K562 (cell line): ENCODE measurements around the gene LCMT2. TPM values are rescaled to one million over a fixed set of nuclear protein-coding genes. Genes with fewer than 3 reads are reported as not detected.

ENCODE experiments used
- ATAC-seq: fragments of 200-7000 bp; cut with Tn5 transposase; 3 replicates; pipeline ENCODE4 v1.9.1; 2020; ENCODE audit warnings: moderate library complexity
- BruUV-seq: library from RNA; stranded (reverse); fragments of 400-500 nt; replicated peaks from 2 replicates; lab custom pipeline; 2021; lab: Mats Ljungman, UMichigan
- CTCF ChIA-PET: fragments of 300-600 bp; formaldehyde crosslinking; extraction: SDS; loops from one replicate; lab custom pipeline; 2021; ENCODE audit warnings: low intra/inter-chr PET ratio; lab: Yijun Ruan, JAX
- POLR2A ChIA-PET: fragments of 300-600, 350-650 bp; sonication (Branson Sonifier 250); formaldehyde crosslinking; extraction: SDS; loops from one replicate; lab custom pipeline; 2021; ENCODE audit warnings: antibody characterized with exemption, inconsistent platforms; lab: Yijun Ruan, JAX
- DNase-seq, 4 experiments: peaks; one replicate each; pipeline versions ENCODE4 v3.0.0 to v3.0.0-alpha.2; 2011 to 2018; ENCODE audit warnings: low spot score in 3 of 4, mixed read lengths in 3 of 4; ENCODE audit errors: extremely low read depth in 1 of 4
- FAIRE-seq: peaks from 2 replicates; lab custom pipeline; 2011; peaks lifted over from hg19 to GRCh38; lab: Jason Lieb, UNC
- H2AFZ ChIP-seq: 2 replicates; pipeline ENCODE4 v1.6.0; 2011; ENCODE audit warnings: low read depth, low read length, control low read depth, inconsistent platforms
- H3K27ac ChIP-seq: fragments of 200-600 bp; 3 replicates; pipeline ENCODE4 v1.8.0; 2011; ENCODE audit warnings: low read depth, mild to moderate bottlenecking, control low read depth, inconsistent platforms, low read length, moderate library complexity, mixed read lengths; ENCODE audit errors: extremely low read depth
- H3K27me3 ChIP-seq, 2 experiments: fragments of 300-600 bp in 1 of 2; 2 replicates in 1 of 2; 3 replicates in 1 of 2; pipeline versions ENCODE4 v1.6.0 to v1.8.0; 2011; ENCODE audit warnings: inconsistent platforms in 2 of 2, low read length in 2 of 2, mild to moderate bottlenecking in 1 of 2, mixed read lengths in 1 of 2, moderate library complexity in 1 of 2; ENCODE audit not compliant: control insufficient read depth in 2 of 2, insufficient read depth in 2 of 2
- H3K36me3 ChIP-seq: fragments of 300-600 bp; 3 replicates; pipeline ENCODE4 v1.8.0; 2011; ENCODE audit warnings: mild to moderate bottlenecking, low read length, inconsistent platforms; ENCODE audit not compliant: control insufficient read depth, insufficient read depth
- H3K4me1 ChIP-seq, 2 experiments: fragments of 200-600 bp in 1 of 2; replicated peaks in 1 of 2; 2 replicates in 1 of 2; 3 replicates in 1 of 2; pipeline versions ENCODE4 v1.5.1 to v1.8.0; 2011; ENCODE audit warnings: inconsistent platforms in 2 of 2, low read length in 2 of 2, mild to moderate bottlenecking in 1 of 2, mixed read lengths in 1 of 2, moderate library complexity in 1 of 2; ENCODE audit not compliant: control insufficient read depth in 2 of 2, insufficient read depth in 2 of 2
- H3K4me2 ChIP-seq: 2 replicates; pipeline ENCODE4 v1.6.1; 2011; ENCODE audit warnings: low read length, control low read depth, inconsistent platforms, mixed read lengths; ENCODE audit not compliant: insufficient read depth
- H3K4me3 ChIP-seq: fragments of 200-600 bp; sonication (generic), shearing (Covaris generic); 2 replicates; pipeline ENCODE4 v1.5.1; 2016; ENCODE audit warnings: control low read depth, inconsistent platforms
- H3K79me2 ChIP-seq: fragments of 200-600 bp; 3 replicates; pipeline ENCODE4 v1.8.0; 2011; ENCODE audit warnings: low read length, inconsistent platforms; ENCODE audit not compliant: control insufficient read depth, insufficient read depth
- H3K9ac ChIP-seq, 2 experiments: 2 replicates each; pipeline versions ENCODE4 v1.6.0 to v1.6.1; 2011; ENCODE audit warnings: low read depth in 2 of 2, low read length in 2 of 2, control low read depth in 1 of 2, inconsistent platforms in 1 of 2, mild to moderate bottlenecking in 1 of 2, mixed read lengths in 1 of 2; ENCODE audit not compliant: insufficient read depth in 1 of 2
- H3K9me1 ChIP-seq: one replicate; pipeline ENCODE4 v1.6.0; 2011; ENCODE audit warnings: inconsistent platforms, mild to moderate bottlenecking, low read length, moderate library complexity; ENCODE audit not compliant: control insufficient read depth, insufficient read depth
- H3K9me3 ChIP-seq: replicated peaks from 2 replicates; pipeline ENCODE4 v1.5.1; 2011; ENCODE audit warnings: low read depth, low read length, inconsistent platforms; ENCODE audit not compliant: control insufficient read depth, insufficient read depth
- H4K20me1 ChIP-seq: replicated peaks from 2 replicates; pipeline ENCODE4 v1.6.1; 2011; ENCODE audit warnings: low read length, inconsistent platforms, mixed read lengths; ENCODE audit not compliant: control insufficient read depth, insufficient read depth
- ARID1B ChIP-seq: fragments of 450-650 bp; IDR thresholded peaks from 2 replicates; pipeline ENCODE4 v1.6.1; 2016; ENCODE audit warnings: antibody characterized with exemption, mild to moderate bottlenecking, inconsistent platforms
- CBX1 ChIP-seq: sonication (generic); IDR thresholded peaks from 2 replicates; pipeline ENCODE4 v1.6.1; 2016; ENCODE audit warnings: antibody characterized with exemption, low read depth, mild to moderate bottlenecking
- CBX3 ChIP-seq, 2 experiments: IDR thresholded peaks; 1 replicate in 1 of 2; 2 replicates in 1 of 2; pipeline ENCODE4 v1.6.1; 2012; ENCODE audit warnings: inconsistent platforms in 2 of 2, low read length in 2 of 2, borderline replicate concordance in 1 of 2, control low read depth in 1 of 2
- CBX5 ChIP-seq: IDR thresholded peaks from 2 replicates; pipeline ENCODE4 v1.6.1; 2014; ENCODE audit warnings: low read depth, borderline replicate concordance
- KLF10 ChIP-seq: fragments of 250-450 bp; sonication (Bioruptor Pico); IDR thresholded peaks from 2 replicates; pipeline ENCODE4 v1.6.1; 2021; ENCODE audit warnings: matching md5 sums
- NFRKB ChIP-seq: fragments of 450-650 bp; IDR thresholded peaks from 2 replicates; pipeline ENCODE4 v1.6.1; 2016; ENCODE audit warnings: low read depth
- RBM25 ChIP-seq: fragments of 200-400 bp; formaldehyde crosslinking; IDR thresholded peaks from 2 replicates; pipeline ENCODE4 v1.6.1; 2018; ENCODE audit warnings: low read length, low read depth, moderate library complexity; ENCODE audit not compliant: severe bottlenecking
- TEAD4 ChIP-seq, 2 experiments: sonication (generic) in 1 of 2; formaldehyde crosslinking in 1 of 2; IDR thresholded peaks; 2 replicates each; pipeline versions ENCODE4 v1.6.1 to v1.8.0; 2012 to 2022; ENCODE audit warnings: borderline replicate concordance in 1 of 2, inconsistent platforms in 1 of 2, low read length in 1 of 2, mild to moderate bottlenecking in 1 of 2, missing genetic modification reagents in 1 of 2
- TRIM24 ChIP-seq, 2 experiments: fragments of 450-650 bp; IDR thresholded peaks; 2 replicates each; pipeline ENCODE4 v1.6.1; 2016
- TRIM28 ChIP-seq: fragments of 450-650 bp; IDR thresholded peaks from 2 replicates; pipeline ENCODE4 v1.6.1; 2017
- XRCC3 ChIP-seq: fragments of 450-650 bp; IDR thresholded peaks from 2 replicates; pipeline ENCODE4 v1.6.1; 2017; ENCODE audit warnings: mild to moderate bottlenecking, moderate library complexity
- ZNF316 ChIP-seq: fragments of 450-650 bp; IDR thresholded peaks from 2 replicates; pipeline ENCODE4 v1.6.1; 2016
- WGBS: fragments of 100-300 bp; shearing (Covaris generic); methylation state at CpG from one replicate; pipeline ENCODE4 v1.1.6; 2016; ENCODE audit warnings: low coverage, mixed read lengths; ENCODE audit not compliant: insufficient coverage; ENCODE audit errors: missing lambda C conversion rate; 5-methylcytosine and 5-hydroxymethylcytosine counted together
- in situ Hi-C: fragments of 300-500 bp; cut with MboI; formaldehyde crosslinking; loops from 4 replicates; pipeline ENCODE4 v1.15.0; 2018; ENCODE audit warnings: inconsistent platforms, mixed read lengths
- intact Hi-C: fragments of 100-400 bp; cut with micrococcal nuclease; formaldehyde crosslinking; loops from 2 replicates; pipeline ENCODE4 v1.14.2; 2022
- polyA plus RNA-seq, 8 experiments: library from polyadenylated mRNA; depleted of rRNA in 4 of 8; stranded (reverse) in 5 of 8; unstranded in 3 of 8; fragments of >200 nt; fragmentation: Nextera tagmentation in 2 of 8; fragmentation: Illumina TruSeq in 1 of 8; extraction: Ambion mirVana in 2 of 8; extraction: Trizol in 1 of 8; gene quantifications; 2 replicates each; pipeline versions ENCODE4 v1.2.1 to v1.2.3, GENCODE V29; 2011 to 2014; ENCODE audit warnings: inconsistent platforms in 1 of 8, missing spikeins in 1 of 8
- total RNA-seq, 7 experiments: library from RNA; depleted of rRNA in 6 of 7; stranded (reverse); fragments of >200 nt in 6 of 7; fragmentation: Illumina TruSeq in 2 of 7; extraction: Trizol in 2 of 7; gene quantifications; 2 replicates each; pipeline versions ENCODE4 v1.2.1 to v1.2.3, GENCODE V29; 2011 to 2021; ENCODE audit warnings: low replicate concordance in 1 of 7
- TF ChIP-seq, protein P1 (sequence below): fragments of 450-650 bp; IDR thresholded peaks from 2 replicates; pipeline ENCODE4 v1.7.1; 2018; ENCODE audit warnings: mild to moderate bottlenecking, low read depth; ENCODE audit not compliant: partially characterized antibody
- TF ChIP-seq, protein P2 (sequence below): fragments of 250-450 bp; sonication (Bioruptor Pico); IDR thresholded peaks from 2 replicates; pipeline ENCODE4 v1.5.1; 2021; ENCODE audit warnings: mild to moderate bottlenecking
- TF ChIP-seq, protein P3 (sequence below): fragments of 250-450 bp; sonication (Bioruptor Pico); IDR thresholded peaks from 2 replicates; pipeline ENCODE4 v1.4.0; 2020; ENCODE audit warnings: mild to moderate bottlenecking, moderate library complexity

The LCMT2 gene
- total and polyA plus RNA-seq, 9 of the 15 experiments (the other 6 are each of a cell fraction or from before 2014, with no cell fraction given): 2.5 to 22.3 (median 15.2) TPM

DNA sequence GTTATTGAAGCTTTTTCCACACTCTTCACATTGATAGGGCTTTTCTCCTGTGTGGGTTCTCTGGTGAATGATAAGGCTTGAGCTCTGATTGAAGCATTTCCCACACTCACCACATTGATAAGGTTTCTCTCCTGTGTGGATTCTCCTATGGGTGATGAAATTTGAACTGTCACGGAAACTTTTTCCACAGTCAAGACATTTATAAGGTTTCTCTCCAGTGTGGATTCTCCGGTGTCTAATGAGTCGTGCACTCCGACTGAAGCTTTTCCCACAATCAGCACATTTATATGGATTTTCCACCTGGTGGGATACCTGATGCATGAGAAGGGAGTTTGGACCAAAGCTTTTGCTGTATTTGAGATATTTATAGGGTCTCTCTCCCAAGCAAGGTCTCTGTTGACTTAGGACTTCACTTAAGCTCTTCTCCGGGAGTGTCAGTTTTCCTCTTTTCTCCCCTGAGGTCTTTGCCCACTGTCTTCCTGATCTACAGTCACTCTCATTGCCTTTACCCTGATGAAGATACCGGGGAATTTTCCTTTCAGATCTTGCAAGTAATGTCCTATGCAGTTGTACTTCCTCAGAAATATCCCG, 31.0 kb upstream of the LCMT2 start:
- no peak overlapping the region for H2AFZ ChIP-seq
- H3K27me3 ChIP-seq: no peaks in the 10 kb centered on the region
- ChIA-PET POLR2A (interaction anchor here (0.7 to 1.2 kb wide), 3 partner anchors 9 to 54 kb away, joined by 3 to 6 read pairs (median 3); partner anchors contain the start of genes TUBGCP4 and ZSCAN29), CTCF (no interaction called here)
- in situ Hi-C loops (no loop called here), intact Hi-C loops (no loop called here)
- BruUV-seq: TSS peak; percentile 19
- ATAC-seq (no peak), FAIRE-seq (no peak), DNase-seq (no peak)
- H3K27ac ChIP-seq: no peak overlapping the region
- peaks cover 8% of the 10 kb centered on the region; the same call in 1 of the 3 replicates for H3K79me2 ChIP-seq
- H3K9ac ChIP-seq: no peak overlapping the region
- H4K20me1 ChIP-seq: no peaks in the 10 kb centered on the region
- WGBS: 97% methylated on average over 7 of the region's 7 CpGs
- no peaks in the 10 kb centered on the region for H3K9me1 ChIP-seq
- no peak overlapping the region for H3K4me2 ChIP-seq
- H3K36me3 ChIP-seq: peaks cover 81% of the 10 kb centered on the region
- peaks cover 0 to 2% of the 10 kb centered on the region in 2 experiments; a peak in 1 of 5 replicates for H3K4me1 ChIP-seq
- H3K4me3 ChIP-seq: no peak overlapping the region
- H3K9me3 ChIP-seq: peaks cover 22% of the 10 kb centered on the region
- TF ChIP-seq ZNF316: peak; percentile 74
- TF ChIP-seq, protein P1, sequence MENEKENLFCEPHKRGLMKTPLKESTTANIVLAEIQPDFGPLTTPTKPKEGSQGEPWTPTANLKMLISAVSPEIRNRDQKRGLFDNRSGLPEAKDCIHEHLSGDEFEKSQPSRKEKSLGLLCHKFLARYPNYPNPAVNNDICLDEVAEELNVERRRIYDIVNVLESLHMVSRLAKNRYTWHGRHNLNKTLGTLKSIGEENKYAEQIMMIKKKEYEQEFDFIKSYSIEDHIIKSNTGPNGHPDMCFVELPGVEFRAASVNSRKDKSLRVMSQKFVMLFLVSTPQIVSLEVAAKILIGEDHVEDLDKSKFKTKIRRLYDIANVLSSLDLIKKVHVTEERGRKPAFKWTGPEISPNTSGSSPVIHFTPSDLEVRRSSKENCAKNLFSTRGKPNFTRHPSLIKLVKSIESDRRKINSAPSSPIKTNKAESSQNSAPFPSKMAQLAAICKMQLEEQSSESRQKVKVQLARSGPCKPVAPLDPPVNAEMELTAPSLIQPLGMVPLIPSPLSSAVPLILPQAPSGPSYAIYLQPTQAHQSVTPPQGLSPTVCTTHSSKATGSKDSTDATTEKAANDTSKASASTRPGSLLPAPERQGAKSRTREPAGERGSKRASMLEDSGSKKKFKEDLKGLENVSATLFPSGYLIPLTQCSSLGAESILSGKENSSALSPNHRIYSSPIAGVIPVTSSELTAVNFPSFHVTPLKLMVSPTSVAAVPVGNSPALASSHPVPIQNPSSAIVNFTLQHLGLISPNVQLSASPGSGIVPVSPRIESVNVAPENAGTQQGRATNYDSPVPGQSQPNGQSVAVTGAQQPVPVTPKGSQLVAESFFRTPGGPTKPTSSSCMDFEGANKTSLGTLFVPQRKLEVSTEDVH: no peak
- TF ChIP-seq TRIM28: peak; percentile 98
- TF ChIP-seq RBM25: peak; percentile 70
- TF ChIP-seq XRCC3: peak; percentile 91
- TF ChIP-seq, protein P2, sequence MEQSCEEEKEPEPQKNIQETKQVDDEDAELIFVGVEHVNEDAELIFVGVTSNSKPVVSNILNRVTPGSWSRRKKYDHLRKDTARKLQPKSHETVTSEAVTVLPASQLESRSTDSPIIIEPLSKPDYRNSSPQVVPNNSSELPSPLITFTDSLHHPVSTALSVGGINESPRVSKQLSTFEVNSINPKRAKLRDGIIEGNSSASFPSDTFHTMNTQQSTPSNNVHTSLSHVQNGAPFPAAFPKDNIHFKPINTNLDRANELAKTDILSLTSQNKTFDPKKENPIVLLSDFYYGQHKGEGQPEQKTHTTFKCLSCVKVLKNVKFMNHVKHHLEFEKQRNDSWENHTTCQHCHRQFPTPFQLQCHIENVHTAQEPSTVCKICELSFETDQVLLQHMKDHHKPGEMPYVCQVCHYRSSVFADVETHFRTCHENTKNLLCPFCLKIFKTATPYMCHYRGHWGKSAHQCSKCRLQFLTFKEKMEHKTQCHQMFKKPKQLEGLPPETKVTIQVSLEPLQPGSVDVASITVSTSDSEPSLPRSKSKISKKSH: peak; percentile 83
- peak; percentile 26; the same call in 1 of the 2 replicates for TF ChIP-seq CBX5
- TF ChIP-seq CBX1: peak; percentile 61; the same call in 1 of the 2 replicates
- TF ChIP-seq, protein P3, sequence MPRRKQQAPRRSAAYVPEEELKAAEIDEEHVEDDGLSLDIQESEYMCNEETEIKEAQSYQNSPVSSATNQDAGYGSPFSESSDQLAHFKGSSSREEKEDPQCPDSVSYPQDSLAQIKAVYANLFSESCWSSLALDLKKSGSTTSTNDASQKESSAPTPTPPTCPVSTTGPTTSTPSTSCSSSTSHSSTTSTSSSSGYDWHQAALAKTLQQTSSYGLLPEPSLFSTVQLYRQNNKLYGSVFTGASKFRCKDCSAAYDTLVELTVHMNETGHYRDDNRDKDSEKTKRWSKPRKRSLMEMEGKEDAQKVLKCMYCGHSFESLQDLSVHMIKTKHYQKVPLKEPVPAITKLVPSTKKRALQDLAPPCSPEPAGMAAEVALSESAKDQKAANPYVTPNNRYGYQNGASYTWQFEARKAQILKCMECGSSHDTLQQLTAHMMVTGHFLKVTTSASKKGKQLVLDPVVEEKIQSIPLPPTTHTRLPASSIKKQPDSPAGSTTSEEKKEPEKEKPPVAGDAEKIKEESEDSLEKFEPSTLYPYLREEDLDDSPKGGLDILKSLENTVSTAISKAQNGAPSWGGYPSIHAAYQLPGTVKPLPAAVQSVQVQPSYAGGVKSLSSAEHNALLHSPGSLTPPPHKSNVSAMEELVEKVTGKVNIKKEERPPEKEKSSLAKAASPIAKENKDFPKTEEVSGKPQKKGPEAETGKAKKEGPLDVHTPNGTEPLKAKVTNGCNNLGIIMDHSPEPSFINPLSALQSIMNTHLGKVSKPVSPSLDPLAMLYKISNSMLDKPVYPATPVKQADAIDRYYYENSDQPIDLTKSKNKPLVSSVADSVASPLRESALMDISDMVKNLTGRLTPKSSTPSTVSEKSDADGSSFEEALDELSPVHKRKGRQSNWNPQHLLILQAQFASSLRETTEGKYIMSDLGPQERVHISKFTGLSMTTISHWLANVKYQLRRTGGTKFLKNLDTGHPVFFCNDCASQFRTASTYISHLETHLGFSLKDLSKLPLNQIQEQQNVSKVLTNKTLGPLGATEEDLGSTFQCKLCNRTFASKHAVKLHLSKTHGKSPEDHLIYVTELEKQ (CRISPR knock-in tag): no peak
- TF ChIP-seq CBX3 (IDR thresholded peaks at IDR 0.05; ENCODE audit: borderline replicate concordance in 1 of 2, low read length in 2 of 2): peak in 1 of 2 experiments; percentile 94; a peak in 2 of 3 replicates
- 0 out of 2 replicates have a peak, but pooled peaks have one; percentile 38 for TF ChIP-seq TEAD4 (IDR thresholded peaks at IDR 0.05; ENCODE audit: low read length)
- TF ChIP-seq TEAD4 (CRISPR knock-in tag; IDR thresholded peaks at IDR 0.05; ENCODE audit: borderline replicate concordance): no peak
- no peak for TF ChIP-seq KLF10 (CRISPR knock-in tag)
- peak in 1 of 2 experiments; percentile 64; a peak in 1 of 4 replicates for TF ChIP-seq TRIM24 (IDR thresholded peaks at IDR 0.05)
- no peak for TF ChIP-seq ARID1B
- peak; percentile 78 for TF ChIP-seq NFRKB
